Measurements from ENCODE around the gene HIGD2A. TPM values are rescaled to one million over a fixed set of nuclear protein-coding genes. Genes with fewer than 3 reads are reported as not detected.

The HIGD2A gene
- polyA plus RNA-seq, 1 donor from 2014 or later, result 61.8 TPM

DNA sequence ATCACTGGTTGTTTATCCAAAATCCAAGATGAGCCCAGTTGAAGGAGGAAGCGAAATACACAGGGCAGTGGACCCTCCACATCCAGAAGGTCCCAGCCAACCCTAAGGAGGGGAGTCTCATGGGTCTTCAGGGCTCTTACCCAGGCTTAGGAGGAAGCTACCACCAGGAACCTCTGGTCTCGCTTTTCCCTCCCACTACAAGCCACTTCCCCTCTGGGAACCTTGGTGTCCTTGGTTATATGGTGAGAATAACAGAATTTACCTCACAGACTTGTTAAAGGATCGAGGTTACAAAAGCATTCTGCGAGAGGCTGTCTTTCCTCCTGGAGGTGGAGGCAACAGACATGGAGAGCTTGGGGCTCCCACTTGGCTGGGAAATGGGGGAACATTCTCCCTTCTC lies 3.4 kb downstream of the HIGD2A start:
- no peaks in the 10 kb centered on the region for H3F3A ChIP-seq (ENCODE audit: insufficient read depth, low read length, poor library complexity, severe bottlenecking)
- no peaks in the 10 kb centered on the region for H3K9me2 ChIP-seq (ENCODE audit: insufficient read depth, low read length)
- peaks cover 10% of the 10 kb centered on the region for H3K79me2 ChIP-seq (replicated peaks; ENCODE audit: insufficient read depth, low read length)
- H3K9ac ChIP-seq (ENCODE audit: low read length), result no peak overlapping the region
- no peaks in the 10 kb centered on the region for H4K20me1 ChIP-seq (ENCODE audit: insufficient read depth)
- H3K4me2 ChIP-seq (ENCODE audit: low read length), result no peak overlapping the region
- H3K4me3 ChIP-seq (ENCODE audit: low read length), result no peak overlapping the region
- H2AFZ ChIP-seq (ENCODE audit: low read depth, low read length), result no peak overlapping the region
- no peak overlapping the region for H3K27ac ChIP-seq (ENCODE audit: low read length)
- TF ChIP-seq TAF1 (IDR thresholded peaks at IDR 0.05; ENCODE audit: low read depth), result no peak
- H3K27me3 ChIP-seq (ENCODE audit: insufficient read depth, low read depth, low read length), result no peaks in the 10 kb centered on the region
- no peaks in the 10 kb centered on the region for H3K36me3 ChIP-seq (ENCODE audit: insufficient read depth, low read length)
- no peaks in the 10 kb centered on the region for H3K9me3 ChIP-seq (ENCODE audit: low read length)

- H3K4me2 ChIP-seq (ENCODE audit: low read length), result no peak overlapping the region
- peaks cover 4% of the 10 kb centered on the region for H3K79me2 ChIP-seq (replicated peaks; ENCODE audit: insufficient read depth, low read length)
- no peaks in the 10 kb centered on the region for H3K36me3 ChIP-seq (ENCODE audit: insufficient read depth, low read length)
- H3K9ac ChIP-seq (ENCODE audit: low read length), result no peak overlapping the region
- no peaks in the 10 kb centered on the region for H3K9me3 ChIP-seq (ENCODE audit: low read length)
- no peak overlapping the region for H3K4me3 ChIP-seq (ENCODE audit: low read length)
- no peaks in the 10 kb centered on the region for H4K20me1 ChIP-seq (ENCODE audit: insufficient read depth)
- H3F3A ChIP-seq (ENCODE audit: insufficient read depth, low read length, poor library complexity, severe bottlenecking), result no peaks in the 10 kb centered on the region
- no peak overlapping the region for H2AFZ ChIP-seq (ENCODE audit: low read depth, low read length)
- TF ChIP-seq EZH2 (IDR thresholded peaks at IDR 0.05; ENCODE audit: borderline replicate concordance, insufficient read depth, low read length, poor library complexity, severe bottlenecking), result no peak
- no peak for TF ChIP-seq RAD21 (conservative IDR thresholded peaks at IDR 0.05)
- no peak for TF ChIP-seq TAF1 (IDR thresholded peaks at IDR 0.05; ENCODE audit: low read depth)
- TF ChIP-seq EP300 (conservative IDR thresholded peaks at IDR 0.05; ENCODE audit: poor library complexity, severe bottlenecking), result no peak
- TF ChIP-seq, protein P1, sequence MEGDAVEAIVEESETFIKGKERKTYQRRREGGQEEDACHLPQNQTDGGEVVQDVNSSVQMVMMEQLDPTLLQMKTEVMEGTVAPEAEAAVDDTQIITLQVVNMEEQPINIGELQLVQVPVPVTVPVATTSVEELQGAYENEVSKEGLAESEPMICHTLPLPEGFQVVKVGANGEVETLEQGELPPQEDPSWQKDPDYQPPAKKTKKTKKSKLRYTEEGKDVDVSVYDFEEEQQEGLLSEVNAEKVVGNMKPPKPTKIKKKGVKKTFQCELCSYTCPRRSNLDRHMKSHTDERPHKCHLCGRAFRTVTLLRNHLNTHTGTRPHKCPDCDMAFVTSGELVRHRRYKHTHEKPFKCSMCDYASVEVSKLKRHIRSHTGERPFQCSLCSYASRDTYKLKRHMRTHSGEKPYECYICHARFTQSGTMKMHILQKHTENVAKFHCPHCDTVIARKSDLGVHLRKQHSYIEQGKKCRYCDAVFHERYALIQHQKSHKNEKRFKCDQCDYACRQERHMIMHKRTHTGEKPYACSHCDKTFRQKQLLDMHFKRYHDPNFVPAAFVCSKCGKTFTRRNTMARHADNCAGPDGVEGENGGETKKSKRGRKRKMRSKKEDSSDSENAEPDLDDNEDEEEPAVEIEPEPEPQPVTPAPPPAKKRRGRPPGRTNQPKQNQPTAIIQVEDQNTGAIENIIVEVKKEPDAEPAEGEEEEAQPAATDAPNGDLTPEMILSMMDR (IDR thresholded peaks at IDR 0.05; ENCODE audit: poor library complexity, severe bottlenecking), result no peak
- TF ChIP-seq SMC3 (conservative IDR thresholded peaks at IDR 0.05; ENCODE audit: poor library complexity), result no peak
- no peak for TF ChIP-seq MXI1 (conservative IDR thresholded peaks at IDR 0.05; ENCODE audit: poor library complexity, severe bottlenecking)
- TF ChIP-seq, protein P2, sequence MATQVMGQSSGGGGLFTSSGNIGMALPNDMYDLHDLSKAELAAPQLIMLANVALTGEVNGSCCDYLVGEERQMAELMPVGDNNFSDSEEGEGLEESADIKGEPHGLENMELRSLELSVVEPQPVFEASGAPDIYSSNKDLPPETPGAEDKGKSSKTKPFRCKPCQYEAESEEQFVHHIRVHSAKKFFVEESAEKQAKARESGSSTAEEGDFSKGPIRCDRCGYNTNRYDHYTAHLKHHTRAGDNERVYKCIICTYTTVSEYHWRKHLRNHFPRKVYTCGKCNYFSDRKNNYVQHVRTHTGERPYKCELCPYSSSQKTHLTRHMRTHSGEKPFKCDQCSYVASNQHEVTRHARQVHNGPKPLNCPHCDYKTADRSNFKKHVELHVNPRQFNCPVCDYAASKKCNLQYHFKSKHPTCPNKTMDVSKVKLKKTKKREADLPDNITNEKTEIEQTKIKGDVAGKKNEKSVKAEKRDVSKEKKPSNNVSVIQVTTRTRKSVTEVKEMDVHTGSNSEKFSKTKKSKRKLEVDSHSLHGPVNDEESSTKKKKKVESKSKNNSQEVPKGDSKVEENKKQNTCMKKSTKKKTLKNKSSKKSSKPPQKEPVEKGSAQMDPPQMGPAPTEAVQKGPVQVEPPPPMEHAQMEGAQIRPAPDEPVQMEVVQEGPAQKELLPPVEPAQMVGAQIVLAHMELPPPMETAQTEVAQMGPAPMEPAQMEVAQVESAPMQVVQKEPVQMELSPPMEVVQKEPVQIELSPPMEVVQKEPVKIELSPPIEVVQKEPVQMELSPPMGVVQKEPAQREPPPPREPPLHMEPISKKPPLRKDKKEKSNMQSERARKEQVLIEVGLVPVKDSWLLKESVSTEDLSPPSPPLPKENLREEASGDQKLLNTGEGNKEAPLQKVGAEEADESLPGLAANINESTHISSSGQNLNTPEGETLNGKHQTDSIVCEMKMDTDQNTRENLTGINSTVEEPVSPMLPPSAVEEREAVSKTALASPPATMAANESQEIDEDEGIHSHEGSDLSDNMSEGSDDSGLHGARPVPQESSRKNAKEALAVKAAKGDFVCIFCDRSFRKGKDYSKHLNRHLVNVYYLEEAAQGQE (IDR thresholded peaks at IDR 0.05; ENCODE audit: borderline replicate concordance), result no peak
- no peak for TF ChIP-seq POLR2AphosphoS5 (IDR thresholded peaks at IDR 0.05)
- no peaks in the 10 kb centered on the region for H3K27me3 ChIP-seq (ENCODE audit: insufficient read depth, low read depth, low read length)
- H3K27ac ChIP-seq (ENCODE audit: low read length), result no peak overlapping the region
- H3K9me2 ChIP-seq (ENCODE audit: insufficient read depth, low read length), result no peaks in the 10 kb centered on the region
These were observed 4.0 kb downstream of the HIGD2A start for GRCh38 chr5:176392526-176392925.

- Histone ChIP-seq H2AFZ (ENCODE audit: low read depth, low read length) (no peak overlapping the region), H3F3A (ENCODE audit: insufficient read depth, low read length, poor library complexity, severe bottlenecking) (no peaks in the 10 kb centered on the region)
- TF ChIP-seq, protein P2 (IDR thresholded peaks at IDR 0.05; ENCODE audit: borderline replicate concordance), result no peak
- no peak for TF ChIP-seq SMC3 (conservative IDR thresholded peaks at IDR 0.05; ENCODE audit: poor library complexity)
- TF ChIP-seq POLR2AphosphoS5 (IDR thresholded peaks at IDR 0.05), result no peak
- TF ChIP-seq RAD21 (conservative IDR thresholded peaks at IDR 0.05), result no peak
- TF ChIP-seq TAF1 (IDR thresholded peaks at IDR 0.05; ENCODE audit: low read depth), result no peak
These were observed 5.5 kb downstream of the HIGD2A start for GRCh38 chr5:176394096-176394495.

More at GRCh38 chr5:176394096-176394495, 5.5 kb downstream of the HIGD2A start:
- no peak overlapping the region for H3K27ac ChIP-seq (ENCODE audit: low read length)
- H3K4me3 ChIP-seq (ENCODE audit: low read length), result no peak overlapping the region
- no peaks in the 10 kb centered on the region for H3K27me3 ChIP-seq (ENCODE audit: insufficient read depth, low read depth, low read length)
- H3K9me3 ChIP-seq (ENCODE audit: low read length), result no peaks in the 10 kb centered on the region
- H3K79me2 ChIP-seq (replicated peaks; ENCODE audit: insufficient read depth, low read length), result no peaks in the 10 kb centered on the region
- H3K9me2 ChIP-seq (ENCODE audit: insufficient read depth, low read length), result no peaks in the 10 kb centered on the region
- no peaks in the 10 kb centered on the region for H3K36me3 ChIP-seq (ENCODE audit: insufficient read depth, low read length)
- no peak overlapping the region for H3K9ac ChIP-seq (ENCODE audit: low read length)
- no peak overlapping the region for H3K4me2 ChIP-seq (ENCODE audit: low read length)
- H4K20me1 ChIP-seq (ENCODE audit: insufficient read depth), result no peaks in the 10 kb centered on the region

Measured in neural cell (in vitro differentiated cells).